HCT116 (cell line): Measurements from ENCODE around the gene HS6ST3. TPM values are rescaled to one million over a fixed set of nuclear protein-coding genes. Genes with fewer than 3 reads are reported as not detected.

Source experiments
- ATAC-seq: fragments of 200-7000 bp; cut with Tn5 transposase; 2 replicates; pipeline ENCODE4 v1.9.1; 2020; ENCODE audit warnings: mild to moderate bottlenecking, moderate library complexity
- BruUV-seq: library from RNA; stranded (reverse); fragments of 400-500 nt; replicated peaks from 2 replicates; lab custom pipeline; 2021; lab: Mats Ljungman, UMichigan
- CTCF ChIA-PET: fragments of 300-600 bp; sonication (Branson Sonifier 250); formaldehyde crosslinking; loops from one replicate; lab custom pipeline; 2021; ENCODE audit warnings: antibody characterized with exemption; lab: Charles Lee
- POLR2A ChIA-PET: fragments of 300-600, 350-600 bp; sonication (Branson Sonifier 250); formaldehyde crosslinking; loops from one replicate; lab custom pipeline; 2021; ENCODE audit warnings: antibody characterized with exemption; lab: Charles Lee
- RAD21 ChIA-PET, 2 experiments: fragments of 300-600 bp; sonication (Branson Sonifier 250); formaldehyde crosslinking; loops; one replicate each; lab custom pipeline; 2023; ENCODE audit warnings: low total read pairs in 2 of 2; ENCODE audit not compliant: uncharacterized antibody in 2 of 2, unreplicated experiment in 2 of 2, low non-redundant PET in 1 of 2; lab: Charles Lee
- DNase-seq: peaks from one replicate; pipeline ENCODE4 v3.0.0-alpha.2; 2010; ENCODE audit warnings: low read depth, low spot score
- H2AFZ ChIP-seq: fragments of 200-600 bp; shearing (Covaris generic), sonication (generic); 2 replicates; pipeline ENCODE4 v1.6.1; 2017; ENCODE audit warnings: low read depth, mixed run types, mixed read lengths, antibody characterized with exemption, low read length; ENCODE audit not compliant: poor library complexity, severe bottlenecking
- H3K27ac ChIP-seq: 2 replicates; pipeline ENCODE4 v1.5.1; 2012; ENCODE audit warnings: low read depth, low read length
- H3K27me3 ChIP-seq: fragments of 200-600 bp; sonication (generic); 2 replicates; pipeline ENCODE4 v1.6.1; 2016; ENCODE audit warnings: mixed run types, low read length, mixed read lengths; ENCODE audit not compliant: insufficient read depth
- H3K36me3 ChIP-seq, 2 experiments: fragments of 200-500 bp in 1 of 2; fragments of 200-600 bp in 1 of 2; sonication (Bioruptor generic) in 1 of 2; sonication (generic) in 1 of 2; 2 replicates each; pipeline versions ENCODE4 v1.5.1 to v1.6.1; 2014 to 2016; ENCODE audit warnings: low read length in 2 of 2, inconsistent platforms in 1 of 2, mixed read lengths in 1 of 2, mixed run types in 1 of 2; ENCODE audit not compliant: insufficient read depth in 2 of 2, control insufficient read depth in 1 of 2
- H3K4me1 ChIP-seq, 2 experiments: fragments of 200-600 bp in 1 of 2; sonication (generic) in 1 of 2; 2 replicates each; pipeline versions ENCODE4 v1.5.1 to v1.6.1; 2012 to 2017; ENCODE audit warnings: low read length in 2 of 2, inconsistent platforms in 1 of 2, mild to moderate bottlenecking in 1 of 2, mixed read lengths in 1 of 2, mixed run types in 1 of 2, moderate library complexity in 1 of 2; ENCODE audit not compliant: insufficient read depth in 2 of 2, control insufficient read depth in 1 of 2
- H3K4me2 ChIP-seq: fragments of 200-600 bp; sonication (generic); 2 replicates; pipeline ENCODE4 v1.6.1; 2017; ENCODE audit warnings: mixed run types, low read length, mixed read lengths
- H3K4me3 ChIP-seq, 2 experiments: fragments of 200-600 bp in 1 of 2; sonication (generic) in 1 of 2; replicated peaks in 1 of 2; 2 replicates each; pipeline ENCODE4 v1.5.1; 2011 to 2016; ENCODE audit warnings: low read length in 2 of 2, control low read depth in 1 of 2, low read depth in 1 of 2, mild to moderate bottlenecking in 1 of 2, mixed read lengths in 1 of 2, mixed run types in 1 of 2
- H3K79me2 ChIP-seq: fragments of 200-600 bp; sonication (generic); 2 replicates; pipeline ENCODE4 v1.6.1; 2017; ENCODE audit warnings: mild to moderate bottlenecking, mixed run types, low read length, moderate library complexity, mixed read lengths; ENCODE audit not compliant: insufficient read depth
- H3K9ac ChIP-seq: fragments of 200-600 bp; sonication (generic); 2 replicates; pipeline ENCODE4 v1.6.1; 2016; ENCODE audit warnings: low read length, mixed read lengths
- H3K9me2 ChIP-seq: fragments of 200-600 bp; sonication (generic), shearing (Covaris generic); 2 replicates; pipeline ENCODE4 v1.6.1; 2017; ENCODE audit warnings: mixed run types, mild to moderate bottlenecking, moderate library complexity; ENCODE audit not compliant: insufficient read depth
- H3K9me3 ChIP-seq, 2 experiments: fragments of 200-500 bp in 1 of 2; fragments of 200-600 bp in 1 of 2; sonication (Bioruptor generic) in 1 of 2; sonication (generic) in 1 of 2; 2 replicates each; pipeline ENCODE4 v1.6.1; 2014 to 2017; ENCODE audit warnings: low read length in 2 of 2, mixed read lengths in 2 of 2, inconsistent platforms in 1 of 2, low read depth in 1 of 2, mild to moderate bottlenecking in 1 of 2, mixed run types in 1 of 2, moderate library complexity in 1 of 2; ENCODE audit not compliant: control insufficient read depth in 1 of 2, insufficient read depth in 1 of 2
- H4K20me1 ChIP-seq: fragments of 200-600 bp; sonication (generic), shearing (Covaris generic); 2 replicates; pipeline ENCODE4 v1.6.1; 2017; ENCODE audit warnings: mixed run types, mild to moderate bottlenecking, moderate library complexity; ENCODE audit not compliant: insufficient read depth
- CEBPB ChIP-seq: IDR thresholded peaks from 2 replicates; pipeline ENCODE4 v1.6.1; 2012; ENCODE audit warnings: low read depth
- CTCF ChIP-seq, 3 experiments: fragments of 200-600 bp in 1 of 3; sonication (generic) in 1 of 3; IDR thresholded peaks in 2 of 3; conservative IDR thresholded peaks in 1 of 3; 2 replicates each; pipeline ENCODE4 v1.5.1; 2012 to 2017; ENCODE audit warnings: low read depth in 2 of 3, low read length in 2 of 3, antibody characterized with exemption in 1 of 3, borderline replicate concordance in 1 of 3, control low read depth in 1 of 3, mild to moderate bottlenecking in 1 of 3, mixed read lengths in 1 of 3, mixed run types in 1 of 3, moderate library complexity in 1 of 3; ENCODE audit not compliant: insufficient read depth in 1 of 3
- EGR1 ChIP-seq: IDR thresholded peaks from 2 replicates; pipeline ENCODE4 v1.6.1; 2012; ENCODE audit warnings: low read depth
- ELF1 ChIP-seq: IDR thresholded peaks from 2 replicates; pipeline ENCODE4 v1.6.1; 2012; ENCODE audit warnings: low read depth, borderline replicate concordance
- EZH2phosphoT487 ChIP-seq: fragments of 200-600 bp; IDR thresholded peaks from 2 replicates; pipeline ENCODE4 v1.6.1; 2018; ENCODE audit warnings: antibody characterized with exemption, borderline replicate concordance
- FOSL1 ChIP-seq: IDR thresholded peaks from 2 replicates; pipeline ENCODE4 v1.6.1; 2012; ENCODE audit warnings: low read depth
- JUND ChIP-seq: IDR thresholded peaks from 2 replicates; pipeline ENCODE4 v1.6.1; 2012
- RAD21 ChIP-seq: IDR thresholded peaks from 2 replicates; pipeline ENCODE4 v1.6.1; 2012; ENCODE audit warnings: low read depth, mild to moderate bottlenecking
- SIN3A ChIP-seq: IDR thresholded peaks from 2 replicates; pipeline ENCODE4 v1.6.1; 2012; ENCODE audit warnings: low read depth
- SP1 ChIP-seq: IDR thresholded peaks from 2 replicates; pipeline ENCODE4 v1.6.1; 2012; ENCODE audit warnings: low read depth
- SRF ChIP-seq: IDR thresholded peaks from 2 replicates; pipeline ENCODE4 v1.6.1; 2012; ENCODE audit warnings: low read depth
- TCF7L2 ChIP-seq: IDR thresholded peaks from 2 replicates; pipeline ENCODE4 v1.7.0; 2011; ENCODE audit warnings: borderline replicate concordance, inconsistent platforms; ENCODE audit not compliant: insufficient read depth, insufficient read length; ENCODE audit errors: extremely low read depth
- YY1 ChIP-seq: IDR thresholded peaks from 2 replicates; pipeline ENCODE4 v1.6.1; 2011; ENCODE audit warnings: low read length, low read depth, moderate library complexity, mild to moderate bottlenecking; ENCODE audit not compliant: insufficient replicate concordance; ENCODE audit errors: extremely low read depth
- ZFX ChIP-seq: fragments of 450-650 bp; IDR thresholded peaks from 2 replicates; pipeline ENCODE4 v1.6.1; 2017
- intact Hi-C: fragments of 100-400 bp; cut with micrococcal nuclease; formaldehyde crosslinking; loops from 2 replicates; pipeline ENCODE4 v1.10.0; 2022
- total RNA-seq: library from RNA; stranded (reverse); gene quantifications from one replicate; pipeline ENCODE4 v1.2.1, GENCODE V29; 2021; ENCODE audit not compliant: unreplicated experiment
- TF ChIP-seq, protein P1 (sequence below): IDR thresholded peaks from 2 replicates; pipeline ENCODE4 v1.6.1; 2012

HS6ST3 gene
- total RNA-seq, 1 experiment from 2014 or later: 0.10 TPM

DNA sequence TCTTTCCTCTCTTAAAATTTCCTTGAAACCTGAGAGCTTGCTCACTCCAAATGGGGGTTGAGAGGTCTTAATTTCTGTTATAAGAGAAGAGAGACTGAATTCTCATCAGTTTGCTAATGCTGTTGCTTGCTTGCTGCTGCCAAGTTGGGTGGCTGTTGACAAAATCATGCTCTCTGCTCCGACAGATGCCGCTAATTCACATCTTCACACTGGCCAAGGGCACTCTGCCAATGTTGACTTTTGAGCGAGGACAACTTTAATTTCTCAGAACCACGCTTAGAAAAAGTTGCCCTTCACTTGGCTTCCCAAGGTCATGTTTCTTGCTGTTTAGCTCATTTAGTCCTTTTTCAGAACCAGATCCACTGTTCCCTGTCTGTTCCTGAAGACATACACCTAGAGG lies 402.9 kb downstream of the HS6ST3 start (continued):
- TF ChIP-seq, protein P1, sequence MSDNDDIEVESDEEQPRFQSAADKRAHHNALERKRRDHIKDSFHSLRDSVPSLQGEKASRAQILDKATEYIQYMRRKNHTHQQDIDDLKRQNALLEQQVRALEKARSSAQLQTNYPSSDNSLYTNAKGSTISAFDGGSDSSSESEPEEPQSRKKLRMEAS: no peak
- TF ChIP-seq ELF1 (no peak), JUND (no peak), CEBPB (no peak), ZFX (no peak), EZH2phosphoT487 (no peak), TCF7L2 (no peak)
- TF ChIP-seq, all 23 proteins: peak for 0

DNA sequence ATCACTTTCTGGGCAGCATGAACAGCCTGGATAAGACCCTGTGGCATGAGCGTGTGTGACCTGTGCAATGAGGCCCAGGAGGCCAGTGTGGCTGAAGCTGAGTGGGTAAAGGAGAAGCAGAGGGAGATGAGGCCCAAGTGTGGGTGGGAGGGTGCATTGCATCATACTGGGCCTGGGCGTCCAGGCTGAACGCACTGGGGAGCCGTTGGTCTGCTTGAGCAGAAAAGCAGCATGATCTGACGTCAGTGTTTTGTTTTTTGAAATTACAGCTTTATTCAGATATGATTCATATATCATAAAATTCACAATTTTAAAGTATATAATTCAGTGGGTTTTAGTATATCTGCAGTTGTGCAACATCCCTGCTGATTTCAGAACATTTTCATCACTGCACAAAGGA lies 409.7 kb downstream of the HS6ST3 start:
- Histone ChIP-seq H3K79me2 (no peaks in the 10 kb centered on the region), H3K9me3 (no peaks in the 10 kb centered on the region), H3K36me3 (no peaks in the 10 kb centered on the region), H3K9me2 (no peaks in the 10 kb centered on the region), H3K9ac (no peak overlapping the region), H2AFZ (no peak overlapping the region), H3K4me3 (no peak overlapping the region), H4K20me1 (no peaks in the 10 kb centered on the region), H3K4me2 (no peak overlapping the region), H3K4me1 (no peaks in the 10 kb centered on the region), H3K27ac (no peak overlapping the region), H3K27me3 (0 out of 2 replicates have a peak, but pooled peaks cover 6% of the 10 kb centered on the region)
- RAD21 ChIA-PET: no interaction called here
- CTCF ChIA-PET: no interaction called here
- intact Hi-C loops: no loop called here
- DNase-seq (no peak), ATAC-seq (no peak)
- TF ChIP-seq SP1 (no peak), SIN3A (no peak), EGR1 (no peak), SRF (no peak), JUND (no peak), FOSL1 (no peak), TCF7L2 (no peak), CTCF (IDR thresholded peaks at IDR 0.05 in 2 of 3, conservative IDR thresholded peaks at IDR 0.05 in 1 of 3; ENCODE audit: borderline replicate concordance in 1 of 3, insufficient read depth in 1 of 3, low read depth in 2 of 3, low read length in 2 of 3) (no peak), ZFX (no peak), RAD21 (no peak), YY1 (no peak)
- no TSS peak for BruUV-seq
- POLR2A ChIA-PET: no interaction called here
